Right lobe of liver (tissue), 6 donors: ENCODE measurements around the gene PPP6R1. TPM values are rescaled to one million over a fixed set of nuclear protein-coding genes. Genes with fewer than 3 reads are reported as not detected.

ENCODE experiments used
- ATAC-seq, 4 donors: fragments of 200-7000 bp; cut with Tn5 transposase; one replicate each; pipeline ENCODE4 v1.9.1; 2020; ENCODE audit warnings: mild to moderate bottlenecking in 4 of 4, moderate library complexity in 4 of 4
- DNase-seq, 3 donors: peaks; one replicate each; pipeline ENCODE4 v3.0.0-alpha.2; 2020
- H3K27ac ChIP-seq, 3 donors: fragments of 200-600 bp; one replicate each; pipeline ENCODE4 v1.8.0; 2022
- H3K27me3 ChIP-seq, 2 donors: fragments of 200-600 bp; one replicate each; pipeline ENCODE4 v1.8.0; 2022
- H3K36me3 ChIP-seq, 4 donors: fragments of 200-600 bp; sonication (generic) in 1 of 4; one replicate each; pipeline versions ENCODE4 v1.5.1 to v1.8.0; 2017 to 2022; ENCODE audit warnings: control low read depth in 1 of 4
- H3K4me1 ChIP-seq, 4 donors: fragments of 200-600 bp; sonication (generic) in 1 of 4; one replicate each; pipeline versions ENCODE4 v1.5.1 to v1.8.0; 2017 to 2022; ENCODE audit warnings: control low read depth in 1 of 4
- H3K4me3 ChIP-seq, 3 donors: fragments of 200-600 bp; one replicate each; pipeline ENCODE4 v1.8.0; 2022
- H3K9me3 ChIP-seq, 4 donors: fragments of 200-600 bp; sonication (generic) in 1 of 4; one replicate each; pipeline versions ENCODE4 v1.5.1 to v1.8.0; 2017 to 2022; ENCODE audit warnings: control low read depth in 1 of 4
- POLR2A ChIP-seq: fragments of 450-650 bp; IDR thresholded peaks from one replicate; pipeline ENCODE4 v1.6.1; 2017; ENCODE audit warnings: antibody characterized with exemption, mild to moderate bottlenecking
- WGBS: methylation state at CpG from one replicate; pipeline ENCODE4 v1.1.6; 2018; ENCODE audit warnings: low coverage, low lambda C conversion rate; ENCODE audit not compliant: insufficient coverage; ENCODE audit errors: missing lambda C conversion rate; 5-methylcytosine and 5-hydroxymethylcytosine counted together
- intact Hi-C, 2 donors: fragments of 100-400 bp; cut with DNase I; formaldehyde crosslinking; loops; one replicate each; pipeline versions ENCODE4 v1.11.2 to v1.14.1; 2022
- total RNA-seq, 6 experiments: library from RNA; depleted of rRNA in 2 of 6; stranded (reverse); fragments of >200 nt in 2 of 6; fragmentation: NEBNext Ultra II Directional in 3 of 6; extraction: Animal tissue kit (Norgen Biotek cat#: 25700) in 3 of 6; gene quantifications; one replicate each; pipeline versions ENCODE4 v1.1.0 to v1.2.4, GENCODE V29; 2016 to 2023
- TF ChIP-seq, protein P1 (sequence below), 4 donors: fragments of 200-600 bp in 3 of 4; fragments of 450-650 bp in 1 of 4; IDR thresholded peaks; one replicate each; pipeline versions ENCODE4 v1.5.1 to v1.8.0; 2016 to 2022; ENCODE audit warnings: antibody characterized with exemption in 4 of 4, mild to moderate bottlenecking in 2 of 4
- donor health status: DM: no; HTN: yes; CAD: no.
- donor health status: DM: no; HTN: no; CAD: no.
- donor health status: DM: no; HTN: no; CAD: no.
- donor health status: DM: no; HTN: yes; CAD: no.
- donor health status: DM: no; HTN: yes; CAD: no.

The PPP6R1 gene
- total RNA-seq, 6 experiments from 2014 or later: 26.4 to 39.6 (median 30.2) TPM

GRCh38 chr19:55212447-55212846 lies 46.4 kb downstream of the PPP6R1 start:
- Histone ChIP-seq H3K27ac (no peak overlapping the region), H3K36me3 (no peaks in the 10 kb centered on the region), H3K4me3 (no peak overlapping the region), H3K9me3 (no peaks in the 10 kb centered on the region), H3K4me1 (peaks cover 0 to 9% (median 0%) of the 10 kb centered on the region in 4 donors), H3K27me3 (no peaks in the 10 kb centered on the region)
- DNase-seq (peak in 1 of 3 donors; percentile 44), ATAC-seq (peak in 2 of 4 donors; percentile 27 to 50)
- 94% methylated on average over 3 of the region's 3 CpGs for WGBS
- intact Hi-C loops: no loop called here
- TF ChIP-seq, protein P1, sequence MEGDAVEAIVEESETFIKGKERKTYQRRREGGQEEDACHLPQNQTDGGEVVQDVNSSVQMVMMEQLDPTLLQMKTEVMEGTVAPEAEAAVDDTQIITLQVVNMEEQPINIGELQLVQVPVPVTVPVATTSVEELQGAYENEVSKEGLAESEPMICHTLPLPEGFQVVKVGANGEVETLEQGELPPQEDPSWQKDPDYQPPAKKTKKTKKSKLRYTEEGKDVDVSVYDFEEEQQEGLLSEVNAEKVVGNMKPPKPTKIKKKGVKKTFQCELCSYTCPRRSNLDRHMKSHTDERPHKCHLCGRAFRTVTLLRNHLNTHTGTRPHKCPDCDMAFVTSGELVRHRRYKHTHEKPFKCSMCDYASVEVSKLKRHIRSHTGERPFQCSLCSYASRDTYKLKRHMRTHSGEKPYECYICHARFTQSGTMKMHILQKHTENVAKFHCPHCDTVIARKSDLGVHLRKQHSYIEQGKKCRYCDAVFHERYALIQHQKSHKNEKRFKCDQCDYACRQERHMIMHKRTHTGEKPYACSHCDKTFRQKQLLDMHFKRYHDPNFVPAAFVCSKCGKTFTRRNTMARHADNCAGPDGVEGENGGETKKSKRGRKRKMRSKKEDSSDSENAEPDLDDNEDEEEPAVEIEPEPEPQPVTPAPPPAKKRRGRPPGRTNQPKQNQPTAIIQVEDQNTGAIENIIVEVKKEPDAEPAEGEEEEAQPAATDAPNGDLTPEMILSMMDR (IDR thresholded peaks at IDR 0.05): peak; percentile 22 to 43 (median 40)
- TF ChIP-seq POLR2A: no peak

- WGBS: 64% methylated on average over 11 of the region's 17 CpGs
- intact Hi-C loops: no loop called here
- H3K4me3 ChIP-seq: no peak overlapping the region
- peak in 1 of 4 donors; percentile 63 for ATAC-seq
- no peaks in the 10 kb centered on the region for H3K27me3 ChIP-seq
- peaks cover 0 to 7% (median 0%) of the 10 kb centered on the region in 4 donors for H3K4me1 ChIP-seq
- DNase-seq: no peak
- TF ChIP-seq, protein P1 (IDR thresholded peaks at IDR 0.05): no peak
- no peak for TF ChIP-seq POLR2A
- H3K9me3 ChIP-seq: no peaks in the 10 kb centered on the region
- H3K36me3 ChIP-seq: no peaks in the 10 kb centered on the region
- H3K27ac ChIP-seq: peak overlapping the region in 1 of 3 donors; percentile 67
Observed at GRCh38 chr19:55209693-55210472, 48.9 kb downstream of the PPP6R1 start.

- peak in 1 of 4 donors; percentile 25 for ATAC-seq
- WGBS: 48% methylated on average over 3 of the region's 18 CpGs
- no peaks in the 10 kb centered on the region for H3K27me3 ChIP-seq
- intact Hi-C loops: no loop called here
- TF ChIP-seq, protein P1 (IDR thresholded peaks at IDR 0.05): no peak
- TF ChIP-seq POLR2A: no peak
- H3K4me3 ChIP-seq: no peak within 1 kb of the TSS
- H3K27ac ChIP-seq: peak within 1 kb of the TSS in 1 of 3 donors; percentile 67
- peaks cover 0 to 7% (median 0%) of the 10 kb centered on the region in 4 donors for H3K4me1 ChIP-seq
- no peaks in the 10 kb centered on the region for H3K9me3 ChIP-seq
- peak in 1 of 3 donors; percentile 57 for DNase-seq
- H3K36me3 ChIP-seq: no peaks in the 10 kb centered on the region
Observed at GRCh38 chr19:55208880-55209692, 49.7 kb downstream of the PPP6R1 start, which contains the start of gene PTPRH. Gene PTPRH (minus strand): TSS chr19:55209501. CDS start chr19:55209433, 68 bp downstream.

- peak; percentile 82 for TF ChIP-seq POLR2A
- TF ChIP-seq, protein P1 (IDR thresholded peaks at IDR 0.05): no peak
- H3K27ac ChIP-seq: peak overlapping the region; percentile 90 to 95 (median 92)
- DNase-seq (peak; percentile 88 to 94 (median 93)), ATAC-seq (peak; percentile 88 to 98 (median 96))
- H3K9me3 ChIP-seq: no peaks in the 10 kb centered on the region
- H3K36me3 ChIP-seq: no peaks in the 10 kb centered on the region
- WGBS: 5% methylated on average over 22 of the region's 29 CpGs
- H3K4me1 ChIP-seq: peaks cover 0 to 7% (median 0%) of the 10 kb centered on the region in 4 donors
- H3K4me3 ChIP-seq: peak overlapping the region; percentile 46 to 52 (median 48)
- intact Hi-C loops: no loop called here
- H3K27me3 ChIP-seq: no peaks in the 10 kb centered on the region
Observed at GRCh38 chr19:55206664-55207500, 51.9 kb downstream of the PPP6R1 start.
